DND-41 (cell line): Measurements from ENCODE around the gene RBM6.

Source experiments
- ATAC-seq: fragments of 200-7000 bp; cut with Tn5 transposase; 3 replicates; pipeline ENCODE4 v1.9.1; 2021; ENCODE audit warnings: low read depth; ENCODE audit not compliant: insufficient read depth
- DNase-seq: peaks from one replicate; pipeline ENCODE4 v3.0.0-alpha.2; 2020
- H2AFZ ChIP-seq: 2 replicates; pipeline ENCODE4 v1.6.0; 2012; ENCODE audit warnings: low read depth, low read length
- H3K27ac ChIP-seq: 2 replicates; pipeline ENCODE4 v1.5.1; 2012; ENCODE audit warnings: low read length, inconsistent platforms
- H3K27me3 ChIP-seq: fragments of 200-600 bp; sonication (generic); 2 replicates; pipeline ENCODE4 v1.6.0; 2012; ENCODE audit warnings: low read length, mild to moderate bottlenecking, inconsistent platforms; ENCODE audit not compliant: insufficient read depth, poor library complexity
- H3K36me3 ChIP-seq: 2 replicates; pipeline ENCODE4 v1.5.1; 2012; ENCODE audit warnings: low read length, inconsistent platforms; ENCODE audit not compliant: insufficient read depth
- H3K4me1 ChIP-seq: 2 replicates; pipeline ENCODE4 v1.5.1; 2012; ENCODE audit warnings: mild to moderate bottlenecking, low read length; ENCODE audit not compliant: insufficient read depth
- H3K4me2 ChIP-seq: 2 replicates; pipeline ENCODE4 v1.6.0; 2012; ENCODE audit warnings: mild to moderate bottlenecking, moderate library complexity, low read length, inconsistent platforms; ENCODE audit not compliant: insufficient read depth
- H3K4me3 ChIP-seq, 2 experiments: fragments of 200-600 bp in 1 of 2; shearing (Covaris generic) in 1 of 2; 2 replicates each; pipeline ENCODE4 v1.5.1; 2012 to 2016; ENCODE audit warnings: inconsistent platforms in 2 of 2, low read length in 2 of 2, mild to moderate bottlenecking in 2 of 2, low read depth in 1 of 2, moderate library complexity in 1 of 2
- H3K79me2 ChIP-seq: 2 replicates; pipeline ENCODE4 v1.6.0; 2012; ENCODE audit warnings: low read length, inconsistent platforms; ENCODE audit not compliant: insufficient read depth
- H3K9ac ChIP-seq: 2 replicates; pipeline ENCODE4 v1.6.0; 2012; ENCODE audit warnings: low read depth, mild to moderate bottlenecking, inconsistent platforms, low read length, moderate library complexity
- H3K9me3 ChIP-seq: 2 replicates; pipeline ENCODE4 v1.5.1; 2012; ENCODE audit warnings: low read length, moderate library complexity, mild to moderate bottlenecking, inconsistent platforms; ENCODE audit not compliant: insufficient read depth, severe bottlenecking
- H4K20me1 ChIP-seq: 2 replicates; pipeline ENCODE4 v1.6.0; 2012; ENCODE audit warnings: low read length; ENCODE audit not compliant: insufficient read depth
- EZH2 ChIP-seq: IDR thresholded peaks from 3 replicates; pipeline ENCODE4 v1.6.1; 2012; ENCODE audit warnings: borderline replicate concordance, low read depth, mild to moderate bottlenecking, moderate library complexity, low read length, inconsistent platforms; ENCODE audit not compliant: severe bottlenecking
- TF ChIP-seq, protein P1 (sequence below): IDR thresholded peaks from 2 replicates; pipeline ENCODE4 v1.5.1; 2012; ENCODE audit warnings: borderline replicate concordance, low read length, moderate library complexity, mild to moderate bottlenecking; ENCODE audit not compliant: poor library complexity, severe bottlenecking; ENCODE audit errors: extremely low read depth

Gene RBM6

DNA sequence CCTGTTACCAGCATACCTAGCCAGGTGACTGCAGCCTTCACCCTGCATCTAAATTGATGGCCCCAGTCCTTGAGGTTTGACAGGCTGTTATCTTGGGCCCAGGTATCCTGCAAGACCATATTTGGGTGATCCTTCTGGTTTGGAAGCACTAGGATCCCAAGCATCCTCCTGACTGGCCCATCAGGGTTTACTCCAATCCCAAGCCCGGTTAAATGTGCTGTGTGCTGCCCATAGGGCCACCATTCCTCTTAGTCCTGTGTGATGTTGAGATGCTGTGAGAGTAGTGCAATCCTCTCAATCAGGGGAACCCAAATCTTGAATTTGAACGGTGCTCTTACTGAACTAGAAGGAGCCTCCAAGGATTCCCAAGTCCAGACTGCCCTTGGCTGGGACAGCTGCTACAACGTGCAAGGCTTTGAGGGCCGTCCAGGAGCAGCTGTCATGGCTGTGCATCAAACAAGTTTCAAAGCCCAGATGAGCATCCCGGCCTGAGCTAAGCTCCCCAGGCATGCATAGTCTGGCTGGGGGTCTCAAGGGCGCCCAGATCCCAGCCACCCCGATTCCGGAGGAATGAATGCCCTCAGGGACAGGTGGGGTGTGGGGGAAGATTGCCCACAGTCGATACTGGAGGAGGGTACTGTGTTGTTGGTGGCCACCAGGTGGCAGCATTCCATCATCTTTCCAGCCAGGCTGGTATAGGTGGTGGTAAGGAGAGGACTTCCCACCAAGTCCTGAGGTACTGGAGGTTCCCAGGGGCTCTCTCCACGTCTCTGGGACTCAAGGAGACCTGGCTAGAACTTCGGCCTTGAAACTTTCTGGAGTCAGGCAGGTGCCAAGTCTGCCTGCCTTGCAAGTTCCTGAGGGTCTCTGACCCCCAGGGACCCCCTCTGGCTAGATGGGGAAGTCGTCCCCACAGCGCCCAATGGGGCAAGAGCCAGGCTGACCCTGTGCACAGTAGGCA lies 181.4 kb downstream of the RBM6 start:
- H4K20me1 ChIP-seq = peaks cover 35% of the 10 kb centered on the region
- no peak overlapping the region for H3K27ac ChIP-seq
- H3K36me3 ChIP-seq = peaks cover 52% of the 10 kb centered on the region
- H3K9me3 ChIP-seq = no peaks in the 10 kb centered on the region
- no peak overlapping the region for H2AFZ ChIP-seq
- H3K79me2 ChIP-seq = no peaks in the 10 kb centered on the region
- no peak for TF ChIP-seq EZH2
- TF ChIP-seq, protein P1, sequence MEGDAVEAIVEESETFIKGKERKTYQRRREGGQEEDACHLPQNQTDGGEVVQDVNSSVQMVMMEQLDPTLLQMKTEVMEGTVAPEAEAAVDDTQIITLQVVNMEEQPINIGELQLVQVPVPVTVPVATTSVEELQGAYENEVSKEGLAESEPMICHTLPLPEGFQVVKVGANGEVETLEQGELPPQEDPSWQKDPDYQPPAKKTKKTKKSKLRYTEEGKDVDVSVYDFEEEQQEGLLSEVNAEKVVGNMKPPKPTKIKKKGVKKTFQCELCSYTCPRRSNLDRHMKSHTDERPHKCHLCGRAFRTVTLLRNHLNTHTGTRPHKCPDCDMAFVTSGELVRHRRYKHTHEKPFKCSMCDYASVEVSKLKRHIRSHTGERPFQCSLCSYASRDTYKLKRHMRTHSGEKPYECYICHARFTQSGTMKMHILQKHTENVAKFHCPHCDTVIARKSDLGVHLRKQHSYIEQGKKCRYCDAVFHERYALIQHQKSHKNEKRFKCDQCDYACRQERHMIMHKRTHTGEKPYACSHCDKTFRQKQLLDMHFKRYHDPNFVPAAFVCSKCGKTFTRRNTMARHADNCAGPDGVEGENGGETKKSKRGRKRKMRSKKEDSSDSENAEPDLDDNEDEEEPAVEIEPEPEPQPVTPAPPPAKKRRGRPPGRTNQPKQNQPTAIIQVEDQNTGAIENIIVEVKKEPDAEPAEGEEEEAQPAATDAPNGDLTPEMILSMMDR = peak; percentile 95
- H3K27me3 ChIP-seq = no peaks in the 10 kb centered on the region
- no peaks in the 10 kb centered on the region for H3K4me1 ChIP-seq
- peak; percentile 77 for DNase-seq
- no peak overlapping the region for H3K4me3 ChIP-seq
- H3K4me2 ChIP-seq = no peak overlapping the region
- no peak overlapping the region for H3K9ac ChIP-seq
- ATAC-seq = peak; percentile 93

DNA sequence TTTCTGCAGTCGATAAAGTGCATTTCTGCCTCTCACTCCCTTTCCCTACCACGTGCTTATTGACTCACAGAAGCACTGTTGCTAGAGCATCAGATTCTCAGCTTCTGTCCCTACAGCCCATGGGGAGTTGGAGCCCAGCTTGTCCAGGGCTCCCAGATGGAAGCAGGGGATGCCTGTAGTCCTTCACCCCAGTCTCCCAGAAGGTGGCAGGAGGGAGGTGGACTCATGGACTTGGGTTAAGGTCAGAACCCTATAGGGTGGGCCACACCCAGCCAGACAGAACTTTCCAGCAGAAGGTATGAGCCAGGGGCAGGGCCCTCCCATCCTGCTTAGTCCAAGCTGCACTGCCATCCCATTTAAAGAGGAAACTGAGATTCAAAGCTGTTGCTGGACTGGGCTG lies 182.1 kb downstream of the RBM6 start:
- no peak for DNase-seq
- Histone ChIP-seq H3K27ac (no peak overlapping the region), H3K36me3 (peaks cover 44% of the 10 kb centered on the region), H4K20me1 (peaks cover 35% of the 10 kb centered on the region), H3K4me3 (no peak overlapping the region), H3K79me2 (no peaks in the 10 kb centered on the region), H3K9me3 (no peaks in the 10 kb centered on the region), H3K4me1 (no peaks in the 10 kb centered on the region), H3K27me3 (no peaks in the 10 kb centered on the region), H2AFZ (no peak overlapping the region), H3K9ac (no peak overlapping the region), H3K4me2 (no peak overlapping the region)
- TF ChIP-seq EZH2 = no peak
- TF ChIP-seq, protein P1 = no peak
- ATAC-seq = no peak

DNA sequence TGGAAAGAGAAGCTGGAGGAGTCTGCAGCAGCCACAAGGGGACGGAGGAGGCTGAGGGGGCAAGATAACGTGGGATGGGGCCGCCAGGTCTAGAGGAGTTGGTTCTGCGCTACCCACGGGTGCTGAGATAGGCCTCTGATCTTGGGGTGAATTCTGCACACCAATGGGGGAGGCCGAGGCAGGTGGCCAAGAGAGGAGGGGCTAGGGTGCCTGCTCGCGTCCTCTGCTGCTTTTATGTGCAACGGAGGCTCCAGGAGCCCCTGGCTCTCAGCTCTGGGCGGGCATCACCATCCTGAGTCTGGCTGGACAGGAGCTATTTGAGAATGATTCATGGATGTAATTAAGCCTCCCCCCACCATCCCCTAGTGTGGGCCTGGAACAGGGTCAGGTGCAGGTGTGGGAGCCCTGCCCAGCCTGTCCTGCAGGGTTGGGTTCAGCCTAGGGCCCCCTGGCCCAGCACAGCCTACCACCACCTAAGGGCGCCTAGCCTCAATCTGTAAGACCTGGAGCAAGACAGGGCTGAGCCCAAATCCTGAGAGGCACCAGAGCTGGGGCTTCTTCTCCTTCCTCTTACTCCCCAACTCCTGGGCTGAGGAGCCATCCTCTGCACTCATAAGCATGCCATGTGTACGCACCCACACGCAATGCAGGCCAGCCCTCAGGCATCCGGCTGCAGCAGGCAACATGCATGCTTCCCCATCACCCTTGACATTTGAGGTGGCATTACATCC lies 182.9 kb downstream of the RBM6 start:
- Histone ChIP-seq H2AFZ (no peak overlapping the region), H3K4me1 (no peaks in the 10 kb centered on the region), H3K27me3 (no peaks in the 10 kb centered on the region), H3K4me2 (no peak overlapping the region), H3K79me2 (no peaks in the 10 kb centered on the region), H4K20me1 (peaks cover 34% of the 10 kb centered on the region), H3K4me3 (no peak overlapping the region), H3K9ac (no peak overlapping the region), H3K27ac (no peak overlapping the region), H3K9me3 (no peaks in the 10 kb centered on the region), H3K36me3 (peaks cover 37% of the 10 kb centered on the region)
- DNase-seq (no peak), ATAC-seq (no peak)
- TF ChIP-seq EZH2 = no peak
- TF ChIP-seq, protein P1 = no peak
